ENCODE results near the gene PRR36.

PRR36 gene

DNA sequence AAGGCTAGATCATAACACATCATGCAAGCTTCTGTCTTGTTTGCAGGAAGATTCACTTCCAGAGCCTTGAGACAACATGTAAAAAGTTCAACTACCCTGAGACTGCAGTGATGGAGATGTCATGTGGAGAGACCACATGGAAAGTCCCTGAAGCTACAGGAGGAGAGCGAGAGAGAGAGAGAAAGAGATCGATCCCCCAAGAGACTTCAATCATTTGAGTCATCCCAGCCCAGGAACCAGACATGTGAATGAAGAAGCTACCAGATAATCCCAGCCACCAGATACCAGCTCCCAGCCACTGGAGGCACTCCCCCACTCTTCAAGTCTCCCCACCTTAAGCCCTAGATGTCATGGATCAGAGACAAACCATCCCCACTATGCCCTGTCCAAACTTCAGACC, 54.9 kb downstream of the PRR36 start:
- DNase-seq = no peak

GRCh38 chr19:7818806-7819205, 55.4 kb downstream of the PRR36 start:
- no peak for DNase-seq
